NCI-H345 (cell line): ENCODE data around the gene ECM2.

Source experiments
- DNase-seq: peaks from one replicate; lab custom pipeline; 2025; lab: John Stamatoyannopoulos, UW

Gene ECM2

DNA sequence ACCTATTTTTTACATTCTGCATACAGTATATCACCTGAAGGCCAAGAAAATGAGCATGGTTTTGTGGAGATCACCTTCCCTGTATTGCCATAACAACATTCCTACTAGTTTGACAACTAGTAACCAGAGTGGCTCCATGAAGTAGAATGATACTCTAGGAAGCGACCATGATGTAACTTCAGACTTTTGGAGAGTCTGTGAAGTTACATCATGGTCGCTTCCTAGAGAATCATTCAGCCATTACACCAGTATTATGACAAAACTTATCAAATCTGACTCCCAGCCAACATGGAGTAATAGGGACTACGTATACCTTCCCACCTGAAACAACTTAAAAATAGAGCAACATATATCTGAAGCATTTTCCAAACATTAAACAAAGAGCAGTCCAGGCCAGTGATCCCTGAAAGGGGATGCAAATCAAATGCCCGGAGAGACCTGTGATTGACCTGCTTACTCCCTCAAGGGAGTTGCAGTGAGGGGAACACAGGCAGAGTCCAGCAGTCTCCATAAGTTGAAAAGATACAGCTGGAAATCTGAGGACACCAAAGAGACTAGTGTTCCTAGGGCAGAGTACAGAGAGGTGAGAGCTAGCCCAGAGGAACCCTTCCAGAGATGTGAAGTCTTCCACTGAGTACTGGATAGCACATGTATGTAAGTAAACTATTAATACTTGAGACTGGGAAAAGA, 7.8 kb downstream of the ECM2 start:
- DNase-seq = no peak

DNA sequence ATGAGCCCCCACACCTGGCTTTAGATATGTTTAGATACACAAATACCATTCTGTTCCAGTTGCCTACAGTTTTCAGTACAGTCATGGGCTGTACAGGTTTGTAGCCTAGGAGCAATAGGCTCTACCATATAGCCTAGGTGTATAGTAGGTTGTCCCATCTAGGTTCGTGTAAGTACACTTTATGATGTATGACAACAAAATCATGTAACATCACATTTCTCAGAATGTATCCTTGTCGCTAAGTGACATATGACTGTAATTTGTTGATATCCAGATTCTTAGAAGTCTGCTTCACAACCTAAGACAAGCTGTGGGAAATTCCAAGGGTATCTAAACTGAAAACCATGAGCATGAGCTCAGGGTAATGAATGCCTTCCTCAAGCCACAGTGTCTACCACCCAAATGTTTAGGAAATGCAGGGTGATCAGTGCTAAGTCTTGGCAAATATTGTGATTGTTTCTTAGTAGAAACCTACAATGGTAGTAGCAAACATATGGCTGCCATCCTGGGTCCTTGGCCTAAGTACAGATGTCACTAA, 8.4 kb downstream of the ECM2 start:
- no peak for DNase-seq

DNA sequence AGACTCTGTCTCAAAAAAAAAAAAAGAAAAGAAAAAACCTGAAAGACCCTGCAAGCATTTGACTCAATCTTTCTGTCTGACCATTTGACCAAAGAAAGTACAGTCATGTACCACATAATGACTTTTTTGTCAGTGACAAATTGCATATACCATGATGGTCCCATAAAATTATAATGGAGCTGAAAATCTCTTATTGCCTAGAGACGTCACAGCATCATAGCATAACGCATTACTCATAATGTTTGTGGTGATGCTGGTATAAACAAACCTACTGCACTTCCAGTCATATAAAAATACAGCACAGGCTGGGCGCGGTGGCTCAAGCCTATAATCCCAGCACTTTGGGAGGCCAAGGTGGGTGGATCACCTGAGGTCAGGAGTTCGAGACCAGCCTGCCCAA, 10.5 kb downstream of the ECM2 start:
- no peak for DNase-seq

DNA sequence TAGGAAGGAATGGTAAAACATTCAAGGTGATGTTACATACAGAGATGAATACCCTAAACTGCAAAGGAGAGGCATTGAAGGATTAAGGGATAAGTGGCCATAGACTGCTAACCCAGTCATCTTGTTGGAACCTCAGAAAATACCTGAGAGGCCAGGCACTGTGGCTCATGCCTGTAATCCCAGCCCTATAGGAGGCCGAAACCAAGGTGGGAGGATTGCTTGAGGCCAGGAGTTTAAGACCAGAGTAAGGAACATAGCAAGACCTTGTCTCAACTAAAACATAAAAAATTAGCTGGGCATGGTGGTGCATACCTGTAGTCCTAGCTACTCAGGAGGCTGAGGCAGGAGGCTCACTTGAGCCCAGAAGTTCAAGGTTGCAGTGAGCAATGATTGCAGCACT, 10.9 kb downstream of the ECM2 start:
- DNase-seq = no peak

DNA sequence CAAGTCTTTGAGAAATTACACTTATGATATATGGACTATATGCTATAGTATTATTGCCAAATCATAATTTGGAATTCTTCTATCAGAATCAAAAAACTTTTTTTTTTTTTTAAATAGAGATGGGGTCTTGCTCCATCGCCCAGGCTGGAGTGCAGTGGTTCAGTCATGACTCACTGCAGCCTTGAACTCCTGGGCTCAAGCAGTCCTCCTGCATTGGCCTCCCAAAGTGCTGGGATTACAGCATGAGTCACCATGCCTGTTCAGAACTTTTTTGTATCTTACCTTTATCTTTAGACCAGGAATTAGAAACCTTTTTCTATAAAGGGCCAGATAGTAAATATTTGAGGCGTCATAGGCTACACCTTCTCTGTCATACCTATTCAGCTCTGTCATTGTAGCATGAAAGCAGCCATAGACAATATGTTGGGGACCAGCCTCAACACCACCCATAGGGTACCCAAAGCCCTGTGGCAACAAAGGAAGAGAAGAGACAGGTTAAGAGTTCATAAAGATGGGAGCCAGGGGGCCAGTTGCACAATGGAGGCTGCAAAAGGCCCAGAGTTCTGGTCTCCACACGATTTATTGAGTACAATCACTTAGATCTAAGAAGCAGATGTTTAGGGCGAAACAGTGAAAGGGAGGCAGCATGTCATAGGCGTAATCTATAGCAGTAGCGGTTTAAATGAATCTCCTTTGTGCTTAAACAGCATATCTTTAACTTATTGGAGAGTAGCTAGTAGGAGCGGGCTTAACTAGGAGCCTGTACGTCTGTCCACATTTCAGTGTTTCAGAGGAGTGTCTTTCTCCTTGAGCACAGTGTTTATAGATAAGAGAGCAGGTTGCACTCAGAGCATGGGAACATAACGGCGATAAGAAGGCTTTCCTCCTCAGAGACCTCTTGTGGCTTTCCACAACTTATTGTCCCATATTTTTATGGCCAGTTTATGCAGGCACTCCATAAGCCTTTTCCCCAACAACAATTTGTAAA, 12.5 kb downstream of the ECM2 start:
- no peak for DNase-seq

DNA sequence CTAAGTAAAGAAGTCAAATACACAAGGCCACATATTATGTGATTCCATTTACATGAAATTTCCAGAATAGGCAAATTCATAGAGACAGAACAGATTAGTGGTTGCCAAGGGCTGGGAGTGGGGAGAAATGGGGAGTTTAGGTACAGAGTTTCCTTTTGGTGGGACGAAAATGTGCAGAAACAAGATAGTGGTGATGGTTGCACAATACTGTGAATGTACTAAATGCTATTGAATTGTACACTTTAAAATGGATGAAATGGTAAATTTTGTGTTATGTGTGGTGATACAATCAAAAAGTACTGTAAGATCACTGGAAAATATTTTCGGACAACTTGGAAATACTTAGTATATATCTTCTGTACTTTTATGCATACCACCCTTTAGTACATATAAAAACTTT, 15.0 kb downstream of the ECM2 start:
- no peak for DNase-seq

DNA sequence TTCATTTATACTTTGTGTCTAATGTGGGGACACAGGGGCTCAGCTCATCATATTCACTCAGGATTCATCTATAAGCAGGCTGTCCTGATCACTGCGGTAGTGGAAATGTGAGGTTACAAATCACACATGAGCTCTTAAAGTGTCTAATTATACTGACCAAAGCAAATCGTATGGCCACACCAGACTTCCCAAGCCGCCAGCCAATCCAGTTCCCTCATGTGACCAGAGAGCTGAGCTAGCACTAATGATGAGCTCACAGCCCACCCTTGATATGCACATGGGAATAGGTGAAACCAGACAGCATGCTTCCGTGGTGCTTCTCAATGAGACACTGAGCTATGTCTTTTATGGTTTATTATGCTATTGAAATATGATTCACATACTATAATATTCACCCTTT, 17.6 kb downstream of the ECM2 start:
- no peak for DNase-seq

DNA sequence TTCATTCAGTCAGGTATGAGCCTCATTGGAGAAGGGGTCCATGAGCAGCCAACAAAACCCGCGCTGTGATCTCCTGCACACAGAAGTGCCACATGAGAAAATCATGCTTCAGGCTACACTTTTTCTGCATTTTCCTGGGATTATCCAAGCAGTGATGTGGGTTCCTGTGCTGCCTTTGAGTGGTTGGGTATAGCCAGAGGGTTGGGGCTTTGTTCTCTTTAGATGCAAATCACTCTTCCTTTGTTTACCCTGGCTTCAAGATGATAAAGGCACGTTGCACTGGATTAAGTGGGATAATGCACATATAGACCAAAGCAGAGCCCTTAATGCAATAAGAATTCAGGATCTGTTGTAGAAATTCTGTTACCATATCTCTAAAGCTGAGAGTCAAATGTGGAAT, 18.7 kb downstream of the ECM2 start:
- no peak for DNase-seq

DNA sequence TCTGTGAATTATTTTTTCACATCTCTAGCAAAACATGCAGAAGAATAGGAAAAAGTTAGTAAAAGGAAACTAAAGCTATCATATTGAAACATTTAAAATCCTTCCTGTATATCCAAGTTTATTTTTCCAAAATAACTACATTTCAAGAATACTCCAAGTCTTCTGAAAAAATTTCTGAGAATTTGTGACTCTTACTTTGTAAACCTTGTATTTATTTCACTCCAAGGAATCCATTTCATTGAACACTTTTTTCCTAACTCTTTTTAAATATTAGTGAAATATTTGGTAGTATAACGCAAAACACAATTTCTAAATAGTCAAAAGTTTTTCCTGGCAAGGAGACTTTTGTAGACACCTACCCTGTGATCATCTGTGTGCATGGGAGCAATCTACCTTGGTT, 19.3 kb downstream of the ECM2 start:
- DNase-seq = no peak

DNA sequence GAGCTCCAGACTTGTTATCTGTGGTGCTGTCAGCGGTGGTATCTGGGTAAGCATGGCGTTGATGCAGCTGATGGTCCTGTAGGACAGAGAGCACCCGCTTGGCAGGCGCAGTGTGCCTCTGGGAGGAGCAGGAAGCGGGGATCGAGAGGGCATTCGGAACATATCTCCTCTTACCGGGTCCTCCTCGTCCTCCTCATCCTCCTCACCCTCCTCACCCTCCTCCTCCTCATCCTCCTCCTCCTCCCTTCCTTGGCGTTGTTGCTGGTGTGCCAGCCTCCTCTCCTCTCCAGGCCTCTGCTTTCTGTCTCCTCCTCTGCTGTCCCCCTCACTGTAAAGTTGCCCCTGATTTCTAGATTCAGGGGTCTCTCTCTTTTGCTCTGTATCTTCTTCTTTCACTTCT, 21.2 kb downstream of the ECM2 start:
- no peak for DNase-seq

DNA sequence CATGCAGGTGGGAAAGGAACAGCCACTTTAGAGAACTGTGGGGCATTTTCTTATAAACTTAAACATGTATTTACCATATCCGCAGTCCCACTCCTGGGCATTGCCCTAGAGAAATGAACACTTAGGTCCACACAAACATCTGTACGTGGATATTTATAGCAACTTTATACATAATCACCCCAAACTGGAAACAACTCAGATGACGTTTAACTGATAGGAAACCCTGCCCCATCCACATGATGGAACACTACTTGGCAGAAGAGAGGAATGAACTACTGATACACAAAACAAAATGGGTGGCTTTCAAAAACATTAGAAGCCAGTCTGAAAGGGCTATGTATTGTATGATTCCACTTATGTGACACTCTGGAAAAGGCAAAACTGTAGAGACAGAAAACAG, 22.4 kb downstream of the ECM2 start:
- DNase-seq = no peak

DNA sequence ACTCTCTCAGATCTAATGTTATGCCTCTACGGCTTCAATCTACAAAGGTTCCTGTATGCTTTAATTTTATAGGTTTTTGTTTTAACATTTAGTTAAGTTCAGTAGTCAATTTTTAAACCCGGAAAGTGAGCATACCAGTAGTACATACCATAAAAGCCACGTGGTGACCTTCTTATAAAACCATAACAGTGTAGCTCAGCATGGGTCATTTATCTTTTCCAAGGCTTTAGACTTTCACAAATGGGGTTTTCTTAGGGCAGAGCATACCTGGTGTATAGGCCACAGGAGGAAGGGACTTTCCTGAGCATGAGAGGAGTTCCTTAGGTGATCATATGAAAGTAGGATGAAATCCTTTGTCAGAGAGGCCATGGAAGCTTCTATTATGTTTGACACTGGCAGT, 23.2 kb downstream of the ECM2 start:
- DNase-seq = no peak

DNA sequence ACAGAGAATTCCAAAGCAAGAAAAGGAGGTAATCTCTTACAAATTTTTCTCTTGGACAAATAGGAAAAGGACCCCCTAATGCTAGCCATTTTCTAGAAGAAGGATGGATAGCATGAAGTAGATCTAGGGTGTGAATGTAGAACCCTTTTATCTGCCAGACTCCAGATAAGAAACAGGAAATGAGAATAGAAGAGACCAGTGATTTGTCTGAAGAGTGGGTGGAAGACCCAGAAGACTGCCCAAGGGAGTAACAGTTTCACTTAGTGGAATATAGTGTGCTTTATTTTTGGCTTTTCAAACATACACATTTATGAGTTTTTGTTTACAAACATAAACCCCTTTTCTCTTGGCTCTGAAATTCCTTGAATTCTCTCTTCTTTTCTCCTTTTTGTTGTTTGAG, 25.0 kb downstream of the ECM2 start:
- DNase-seq = no peak

DNA sequence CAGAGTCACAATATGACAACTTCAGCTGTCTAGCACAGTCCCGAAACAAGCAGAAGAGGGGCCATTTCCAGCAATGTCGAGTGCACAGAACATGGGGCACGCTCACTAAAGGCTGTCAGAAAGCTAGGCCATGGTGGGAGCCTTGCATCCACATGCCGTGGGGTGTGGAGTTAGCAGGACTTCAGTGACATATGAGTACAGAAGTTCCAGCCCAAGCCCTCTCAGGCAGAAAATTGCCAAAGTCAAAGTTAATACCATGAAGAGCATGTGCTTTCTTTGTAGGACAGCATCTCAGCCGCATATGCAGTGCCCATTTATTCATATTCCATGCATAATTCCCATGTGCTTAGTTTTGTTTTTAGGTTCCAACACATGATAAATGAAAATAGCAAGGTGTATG, 26.7 kb downstream of the ECM2 start:
- DNase-seq = no peak

DNA sequence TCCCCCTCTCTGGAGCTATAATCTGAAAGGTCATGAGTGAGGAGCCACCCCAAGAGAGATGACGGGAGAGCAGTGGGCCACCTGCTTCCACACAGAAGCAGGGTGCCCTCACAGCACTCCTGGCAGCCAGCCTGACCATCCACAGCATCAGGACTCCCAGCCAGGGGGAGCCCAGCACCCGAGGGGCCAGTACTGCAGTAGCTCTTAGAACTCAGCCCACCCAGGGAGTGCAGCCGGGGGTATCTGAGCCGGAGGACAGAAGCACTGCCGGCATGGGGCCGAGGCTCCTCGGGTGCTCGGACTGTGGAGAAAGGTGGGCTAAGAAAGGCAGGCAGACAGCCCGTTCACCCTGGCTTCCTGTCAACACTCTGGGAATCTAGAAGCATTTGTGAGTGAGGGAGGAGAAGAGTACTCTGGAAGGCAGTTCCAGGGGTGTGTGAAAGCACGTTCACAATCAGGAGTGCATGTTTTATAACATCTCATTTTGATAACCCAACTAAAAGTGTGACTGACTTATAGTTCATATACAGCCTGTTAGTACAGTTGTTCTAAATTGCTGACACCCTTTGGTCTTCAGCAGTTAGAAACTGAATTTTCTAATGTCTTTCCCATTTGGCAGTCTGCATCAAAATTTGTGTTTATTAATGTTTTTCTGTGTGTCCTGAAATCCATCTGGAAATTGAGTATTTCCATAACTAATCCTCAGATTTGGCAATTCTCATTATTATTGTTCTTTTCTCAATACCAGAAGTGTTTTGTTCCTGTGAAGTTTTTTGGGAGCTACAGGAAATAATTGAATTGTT, 27.6 kb downstream of the ECM2 start:
- DNase-seq = no peak

DNA sequence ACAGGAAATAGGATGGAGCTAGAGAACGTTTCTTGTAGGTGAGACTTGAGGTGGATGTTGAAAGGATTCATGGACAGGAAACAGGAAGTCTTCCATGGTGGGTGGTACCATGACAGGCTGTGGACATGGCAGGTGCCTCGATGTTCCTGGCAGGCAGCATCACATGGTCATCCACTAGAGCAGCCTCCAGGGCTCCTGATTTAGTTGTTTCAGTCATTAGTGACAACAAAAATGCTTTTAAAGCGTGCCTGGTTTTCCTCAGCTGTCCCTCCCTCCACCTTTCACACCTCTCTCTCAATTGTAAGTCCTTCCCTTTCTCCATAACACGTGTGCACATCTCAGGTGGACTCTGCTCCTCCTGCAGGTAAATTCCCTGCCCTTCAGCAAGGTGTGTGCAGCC, 28.3 kb downstream of the ECM2 start:
- DNase-seq = no peak

DNA sequence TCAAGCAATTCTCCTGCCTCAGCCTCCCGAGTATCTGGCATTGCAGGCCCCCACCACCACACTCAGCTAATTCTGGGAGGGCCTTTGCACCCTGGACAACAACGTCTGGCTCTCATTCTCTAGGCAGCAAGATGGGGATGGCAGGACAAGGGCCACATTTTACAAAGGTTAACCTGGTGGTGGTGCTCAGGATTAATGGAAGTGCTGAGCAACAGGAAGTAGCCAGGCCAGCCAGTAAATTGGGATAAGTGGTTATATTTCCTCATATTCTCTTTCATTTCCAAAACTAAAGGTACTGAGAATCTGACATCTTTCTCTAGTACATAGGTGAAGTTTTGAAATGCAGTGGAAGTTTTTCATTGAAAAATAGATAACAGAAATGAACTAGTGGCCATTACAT, 28.8 kb downstream of the ECM2 start:
- DNase-seq = no peak

DNA sequence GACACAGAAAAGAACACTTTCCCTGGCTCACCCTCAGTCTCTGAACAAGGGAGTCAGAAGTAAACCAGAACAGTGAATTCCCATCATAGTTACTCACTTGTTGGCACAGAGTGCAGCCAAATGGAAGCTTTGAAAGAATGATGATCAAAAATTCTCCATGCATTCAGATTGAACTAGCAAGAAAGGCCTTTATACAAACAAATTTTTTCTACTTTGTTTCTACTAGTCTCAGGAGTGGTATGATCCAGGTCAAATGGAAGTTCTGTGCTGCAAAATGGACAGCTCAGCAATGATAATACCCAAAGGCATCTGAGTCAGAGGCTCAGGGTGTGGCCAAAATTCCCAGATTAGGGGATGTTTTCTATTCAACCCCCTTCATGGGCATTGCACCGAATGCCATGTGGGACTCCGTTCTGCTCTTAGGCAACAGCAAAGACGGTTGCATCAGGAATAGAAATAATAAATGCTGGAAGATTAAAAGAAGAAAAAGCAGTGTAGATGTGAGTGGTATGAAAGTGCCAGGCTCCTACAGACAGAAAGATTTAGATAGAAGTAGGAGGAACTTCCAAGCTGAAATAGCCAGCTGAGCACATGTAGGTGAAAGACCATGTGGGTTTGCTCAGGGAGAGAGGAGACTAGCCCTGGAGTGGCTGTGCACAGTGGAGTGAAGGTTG, 29.5 kb downstream of the ECM2 start:
- no peak for DNase-seq

DNA sequence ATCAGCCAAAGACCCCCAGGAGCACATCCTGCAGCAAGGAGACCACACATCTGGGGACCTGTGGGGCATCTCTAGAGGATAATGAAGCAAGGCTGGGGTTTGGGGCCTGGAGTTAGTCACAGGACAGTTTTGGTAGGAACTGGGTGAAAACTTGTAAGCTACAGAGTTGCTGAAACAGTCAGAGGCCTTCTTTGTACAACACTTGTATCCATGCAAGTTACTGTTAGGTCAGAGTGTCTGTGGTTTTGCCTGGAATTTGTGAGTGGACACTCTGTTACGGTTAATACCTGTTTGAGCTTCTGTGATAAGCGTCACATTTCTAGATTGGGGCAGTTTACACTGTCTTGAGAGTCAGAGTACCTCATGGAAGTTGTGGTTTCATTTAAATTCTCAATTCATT, 30.9 kb downstream of the ECM2 start:
- no peak for DNase-seq

DNA sequence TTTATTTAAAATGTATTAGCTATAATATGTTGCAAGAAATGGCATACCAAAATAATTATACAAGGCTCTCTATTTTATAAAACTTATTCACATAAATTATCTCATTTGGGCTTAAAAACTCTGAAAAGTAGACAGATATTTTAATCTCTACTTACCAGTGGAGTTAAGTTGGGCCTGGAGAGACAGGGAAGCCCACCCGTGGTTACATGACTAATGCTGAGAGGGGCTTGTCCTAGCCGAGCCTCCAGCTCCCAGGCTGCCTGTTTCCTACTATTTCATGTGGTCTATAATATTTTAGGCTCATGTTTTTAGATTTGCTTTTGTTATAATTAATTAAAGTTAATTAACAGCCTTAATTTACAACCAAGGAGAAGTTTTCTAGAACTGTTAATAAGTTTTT, 32.6 kb downstream of the ECM2 start:
- DNase-seq = no peak

DNA sequence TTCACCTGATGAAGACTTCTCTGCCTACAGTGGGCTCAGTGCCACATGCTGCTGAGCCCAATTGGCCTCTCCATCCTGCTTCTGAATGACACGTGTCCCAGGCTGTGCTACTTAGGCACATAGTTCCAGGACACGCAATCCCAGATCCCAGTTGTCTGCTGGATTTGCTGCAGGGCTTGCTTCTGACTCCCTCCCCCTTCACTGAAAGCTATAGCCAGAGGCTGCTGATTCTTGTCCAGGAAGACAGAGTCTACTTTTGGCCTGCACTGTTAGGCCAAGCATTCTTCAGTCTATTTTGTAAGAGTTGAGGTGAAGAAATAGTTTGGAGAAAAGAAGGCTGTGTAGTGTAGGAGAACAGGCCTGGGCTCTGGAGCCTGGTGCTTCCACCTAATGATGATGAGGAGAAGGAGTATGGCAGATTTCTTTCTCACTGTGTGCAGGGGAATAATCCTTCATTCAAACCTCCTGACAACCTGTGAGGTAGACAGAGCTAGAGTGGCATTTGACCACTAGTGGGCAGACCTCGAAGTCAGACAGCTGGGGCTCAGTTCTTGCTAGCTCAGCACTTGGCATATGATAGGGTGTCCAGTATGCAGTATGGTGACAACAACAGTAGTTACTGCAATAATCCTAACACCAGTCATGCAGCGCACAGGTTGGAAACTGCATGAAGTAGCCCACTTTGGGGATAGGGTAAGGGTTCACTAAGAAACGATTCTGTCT, 34.0 kb downstream of the ECM2 start:
- DNase-seq = no peak
